ENCODE results near the gene MYO5C. TPM values are rescaled to one million over a fixed set of nuclear protein-coding genes. Genes with fewer than 3 reads are reported as not detected.

Gene MYO5C
- total and polyA plus RNA-seq, 5 donors from 2014 or later: 0.60 to 4.1 (median 1.5) TPM

DNA sequence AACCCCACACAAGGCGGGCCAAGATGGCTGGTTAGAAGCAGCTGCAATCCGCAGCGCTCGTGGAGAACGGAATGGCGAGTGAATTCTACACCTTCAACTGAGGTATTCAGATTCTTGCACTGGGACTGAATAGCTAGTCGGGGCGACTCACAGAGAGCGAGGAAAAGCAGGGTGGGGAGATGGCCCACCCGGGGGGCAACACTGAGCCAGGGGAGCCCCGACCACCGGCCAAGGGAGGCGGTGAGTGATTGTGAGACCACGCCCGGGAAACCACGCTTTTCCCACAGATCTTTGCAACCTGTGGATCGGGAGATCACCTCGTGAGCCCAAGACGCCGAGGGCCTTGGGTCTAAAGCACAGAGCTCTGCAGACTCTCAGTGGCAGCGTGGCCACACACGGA, 132.7 kb downstream of the MYO5C start:
- ATAC-seq (ENCODE audit: low read depth in 2 of 2) (no peak), DNase-seq (no peak)
- Histone ChIP-seq H3K4me3 (ENCODE audit: low read depth, low read length) (no peak overlapping the region), H3K36me3 (ENCODE audit: control insufficient read depth, insufficient read depth, low read length) (peaks cover 35% of the 10 kb centered on the region), H3K4me1 (ENCODE audit: control insufficient read depth, insufficient read depth, low read length, poor library complexity, severe bottlenecking) (peaks cover 12% of the 10 kb centered on the region), H3K27me3 (ENCODE audit: control insufficient read depth, insufficient read depth, low read length) (no peaks in the 10 kb centered on the region), H3K27ac (ENCODE audit: insufficient read depth, low read length, poor library complexity, severe bottlenecking) (no peak overlapping the region), H3K9me3 (ENCODE audit: control insufficient read depth in 2 of 2, low read length in 2 of 2) (no peaks in the 10 kb centered on the region)
- H3K36me3 Mint-ChIP-seq: peaks cover 30% of the 10 kb centered on the region
- no peak overlapping the region for H3K4me3 Mint-ChIP-seq
- no peaks in the 10 kb centered on the region for H3K9me3 Mint-ChIP-seq
- H3K4me1 Mint-ChIP-seq: peaks cover 21 to 39% (median 29%) of the 10 kb centered on the region in 4 donors
- no peak overlapping the region for H3K27ac Mint-ChIP-seq
- H3K27me3 Mint-ChIP-seq: no peaks in the 10 kb centered on the region

DNA sequence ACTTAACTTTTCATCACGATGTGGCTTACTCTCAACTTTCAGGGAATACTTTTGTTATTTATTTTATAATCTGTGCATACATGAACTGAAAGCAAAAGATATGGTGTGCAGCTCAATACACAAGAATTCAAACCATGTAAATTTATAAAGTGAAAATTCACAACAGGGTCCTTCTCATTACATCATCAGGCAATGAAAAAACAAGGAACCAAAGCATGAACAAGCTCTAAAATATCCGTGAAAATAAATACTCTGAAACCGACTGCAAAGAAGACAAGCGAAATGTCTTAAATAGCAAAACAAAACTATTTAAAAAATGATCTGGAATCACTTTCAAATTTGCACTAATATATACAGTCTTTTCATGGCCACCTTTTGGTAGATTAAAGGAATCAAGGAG, 133.3 kb downstream of the MYO5C start:
- Mint-ChIP-seq H3K27me3 (no peaks in the 10 kb centered on the region), H3K9me3 (no peaks in the 10 kb centered on the region), H3K36me3 (peaks cover 30% of the 10 kb centered on the region)

DNA sequence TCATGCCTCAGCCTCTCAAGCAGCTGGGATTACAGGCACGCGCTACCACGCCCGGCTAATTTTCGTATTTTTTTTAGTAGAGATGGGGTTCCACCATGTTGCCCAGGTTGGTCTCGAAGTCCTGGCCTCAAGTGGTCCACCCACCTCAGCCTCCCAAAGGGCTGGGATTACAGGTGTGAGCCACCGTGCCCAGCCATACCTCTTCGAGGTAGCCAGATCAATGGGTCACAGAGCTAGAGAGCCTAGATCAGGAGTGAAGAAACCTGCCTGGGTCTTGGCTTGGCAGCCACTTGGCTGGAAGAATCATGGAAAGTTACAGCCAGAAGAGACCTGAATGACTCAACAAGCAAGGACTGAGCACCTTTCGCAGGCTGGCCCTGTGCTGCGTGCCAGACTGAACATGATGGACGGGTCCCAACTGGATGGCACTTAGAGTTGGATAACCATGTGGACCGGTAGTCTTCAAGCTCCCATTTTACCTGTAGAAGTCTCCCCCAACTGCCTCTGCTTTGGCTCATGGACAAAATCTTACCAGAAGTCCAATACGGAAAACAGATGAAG, 134.1 kb downstream of the MYO5C start:
- H3K4me1 Mint-ChIP-seq: peaks cover 12 to 32% (median 24%) of the 10 kb centered on the region in 4 donors

More for the DNA sequence above, 133.3 kb downstream of the MYO5C start:
- DNase-seq: no peak
- Mint-ChIP-seq H3K4me1 (peaks cover 19 to 37% (median 28%) of the 10 kb centered on the region in 4 donors), H3K27ac (no peak overlapping the region), H3K4me3 (no peak overlapping the region)
- Histone ChIP-seq H3K27ac (ENCODE audit: insufficient read depth, low read length, poor library complexity, severe bottlenecking) (no peak overlapping the region), H3K4me1 (ENCODE audit: control insufficient read depth, insufficient read depth, low read length, poor library complexity, severe bottlenecking) (peaks cover 12% of the 10 kb centered on the region), H3K4me3 (ENCODE audit: low read depth, low read length) (no peak overlapping the region), H3K36me3 (ENCODE audit: control insufficient read depth, insufficient read depth, low read length) (peaks cover 35% of the 10 kb centered on the region), H3K27me3 (ENCODE audit: control insufficient read depth, insufficient read depth, low read length) (no peaks in the 10 kb centered on the region), H3K9me3 (ENCODE audit: control insufficient read depth in 2 of 2, low read length in 2 of 2) (no peaks in the 10 kb centered on the region)
- ATAC-seq (ENCODE audit: low read depth in 2 of 2): no peak

DNA sequence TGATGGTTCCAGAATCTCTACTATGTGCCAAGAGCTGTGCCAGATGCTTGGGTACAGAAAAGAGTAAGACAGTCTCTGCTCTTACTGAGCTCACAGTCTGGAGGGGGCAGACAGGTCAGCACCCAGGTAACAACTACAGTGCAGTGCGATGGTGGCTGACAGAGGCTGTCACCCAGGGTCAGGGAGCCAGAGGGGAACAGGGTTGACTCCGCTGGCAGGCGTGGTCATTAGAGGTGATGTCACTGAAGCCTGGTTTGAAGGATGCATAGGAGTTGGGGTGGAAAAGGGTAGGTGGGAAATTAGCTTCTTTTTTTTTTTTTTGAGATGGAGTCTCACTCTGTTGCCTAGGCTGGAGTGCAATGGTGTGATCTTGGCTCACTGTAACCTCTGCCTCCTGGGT, 136.0 kb downstream of the MYO5C start:
- H3K36me3 Mint-ChIP-seq: peaks cover 35% of the 10 kb centered on the region
- Histone ChIP-seq H3K4me3 (ENCODE audit: low read depth, low read length) (no peak overlapping the region), H3K36me3 (ENCODE audit: control insufficient read depth, insufficient read depth, low read length) (peaks cover 35% of the 10 kb centered on the region), H3K27me3 (ENCODE audit: control insufficient read depth, insufficient read depth, low read length) (no peaks in the 10 kb centered on the region), H3K4me1 (ENCODE audit: control insufficient read depth, insufficient read depth, low read length, poor library complexity, severe bottlenecking) (peaks cover 4% of the 10 kb centered on the region), H3K9me3 (ENCODE audit: control insufficient read depth in 2 of 2, low read length in 2 of 2) (no peaks in the 10 kb centered on the region), H3K27ac (ENCODE audit: insufficient read depth, low read length, poor library complexity, severe bottlenecking) (no peak overlapping the region)
- H3K27me3 Mint-ChIP-seq: no peaks in the 10 kb centered on the region
- ATAC-seq (ENCODE audit: low read depth in 2 of 2): no peak
- H3K4me1 Mint-ChIP-seq: peaks cover 1 to 18% (median 10%) of the 10 kb centered on the region in 4 donors
- DNase-seq: no peak
- H3K4me3 Mint-ChIP-seq: no peak overlapping the region
- no peaks in the 10 kb centered on the region for H3K9me3 Mint-ChIP-seq
- peak overlapping the region in 1 of 3 donors; percentile 31 for H3K27ac Mint-ChIP-seq

More for the DNA sequence above, 134.1 kb downstream of the MYO5C start:
- no peaks in the 10 kb centered on the region for H3K9me3 ChIP-seq (ENCODE audit: control insufficient read depth in 2 of 2, low read length in 2 of 2)
- H3K36me3 ChIP-seq (ENCODE audit: control insufficient read depth, insufficient read depth, low read length): peaks cover 35% of the 10 kb centered on the region
- no peak overlapping the region for H3K27ac ChIP-seq (ENCODE audit: insufficient read depth, low read length, poor library complexity, severe bottlenecking)
- Mint-ChIP-seq H3K4me3 (no peak overlapping the region), H3K36me3 (peaks cover 30% of the 10 kb centered on the region), H3K27me3 (no peaks in the 10 kb centered on the region), H3K27ac (peak overlapping the region in 1 of 3 donors; percentile 62), H3K9me3 (no peaks in the 10 kb centered on the region)
- no peak for DNase-seq
- ATAC-seq (ENCODE audit: low read depth in 2 of 2): no peak
- H3K4me3 ChIP-seq (ENCODE audit: low read depth, low read length): no peak overlapping the region
- H3K27me3 ChIP-seq (ENCODE audit: control insufficient read depth, insufficient read depth, low read length): no peaks in the 10 kb centered on the region
- peaks cover 12% of the 10 kb centered on the region for H3K4me1 ChIP-seq (ENCODE audit: control insufficient read depth, insufficient read depth, low read length, poor library complexity, severe bottlenecking)

DNA sequence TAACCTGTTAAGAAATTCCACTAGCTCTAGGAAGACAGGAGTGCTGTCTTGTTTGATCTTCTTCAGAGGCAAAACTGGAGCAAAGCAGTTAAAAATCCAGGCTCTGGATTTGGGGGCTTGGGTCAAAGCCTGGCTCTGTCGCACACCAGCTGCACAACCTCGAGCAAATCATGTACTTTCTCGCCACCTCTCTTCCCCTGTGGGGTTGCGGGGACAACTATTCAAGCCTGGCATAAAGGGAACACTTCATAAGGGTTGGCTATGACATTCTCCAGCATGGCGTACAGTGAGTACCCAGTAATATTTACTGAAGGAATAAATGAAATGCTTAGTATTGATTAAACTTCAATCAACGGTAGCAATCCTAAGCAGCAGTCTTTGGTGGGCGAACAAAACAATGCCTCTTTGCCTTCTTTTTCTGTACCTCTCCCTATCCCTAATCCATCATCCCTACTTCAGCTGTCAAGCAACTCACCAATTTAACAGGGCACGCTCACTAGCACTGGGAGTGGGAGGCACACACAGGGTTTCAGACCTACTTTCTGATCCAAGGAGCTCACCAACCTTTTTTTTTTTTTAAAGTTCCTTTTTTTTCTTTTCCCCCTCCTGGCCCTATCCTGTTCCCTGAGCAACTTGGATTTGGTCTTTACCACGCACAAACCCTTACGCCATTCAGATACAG, 137.4 kb downstream of the MYO5C start:
- no peak overlapping the region for H3K4me3 ChIP-seq (ENCODE audit: low read depth, low read length)
- no peaks in the 10 kb centered on the region for H3K9me3 ChIP-seq (ENCODE audit: control insufficient read depth in 2 of 2, low read length in 2 of 2)
- H3K27ac ChIP-seq (ENCODE audit: insufficient read depth, low read length, poor library complexity, severe bottlenecking): no peak overlapping the region
- no peak for ATAC-seq (ENCODE audit: low read depth in 2 of 2)
- Mint-ChIP-seq H3K27ac (peak overlapping the region in 1 of 3 donors; percentile 10), H3K4me1 (peaks cover 0 to 19% (median 7%) of the 10 kb centered on the region in 4 donors), H3K27me3 (no peaks in the 10 kb centered on the region), H3K36me3 (peaks cover 41% of the 10 kb centered on the region), H3K9me3 (no peaks in the 10 kb centered on the region), H3K4me3 (no peak overlapping the region)
- peaks cover 38% of the 10 kb centered on the region for H3K36me3 ChIP-seq (ENCODE audit: control insufficient read depth, insufficient read depth, low read length)
- H3K27me3 ChIP-seq (ENCODE audit: control insufficient read depth, insufficient read depth, low read length): no peaks in the 10 kb centered on the region
- DNase-seq: no peak
- no peaks in the 10 kb centered on the region for H3K4me1 ChIP-seq (ENCODE audit: control insufficient read depth, insufficient read depth, low read length, poor library complexity, severe bottlenecking)

DNA sequence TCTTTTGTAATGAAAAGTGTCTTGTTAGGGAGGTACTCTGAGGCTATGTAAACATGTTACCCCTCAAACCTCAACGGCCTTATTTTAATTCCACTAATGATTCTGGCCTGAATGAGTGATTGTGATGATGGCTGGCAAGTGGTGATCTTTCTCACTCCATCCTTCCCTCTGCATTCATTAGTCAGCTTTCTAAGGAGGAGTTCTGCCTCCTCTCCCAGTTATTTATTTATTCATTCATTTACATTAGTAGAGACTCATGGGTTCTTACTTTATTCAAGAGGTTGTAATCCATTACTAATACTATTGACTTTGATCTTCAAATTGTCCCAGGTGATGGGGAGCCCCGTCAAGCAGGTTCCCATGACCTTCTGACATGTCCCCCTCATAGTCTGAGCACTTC, 139.7 kb downstream of the MYO5C start:
- no peak overlapping the region for H3K4me3 Mint-ChIP-seq
- no peak overlapping the region for H3K4me3 ChIP-seq (ENCODE audit: low read depth, low read length)
- H3K4me1 Mint-ChIP-seq: peaks cover 0 to 14% (median 7%) of the 10 kb centered on the region in 4 donors
- H3K27ac Mint-ChIP-seq: peak overlapping the region in 2 of 3 donors; percentile 38 to 41
- ATAC-seq (ENCODE audit: low read depth in 2 of 2) (no peak), DNase-seq (no peak)
- H3K36me3 Mint-ChIP-seq: peaks cover 44% of the 10 kb centered on the region
- no peaks in the 10 kb centered on the region for H3K9me3 ChIP-seq (ENCODE audit: control insufficient read depth in 2 of 2, low read length in 2 of 2)
- H3K27ac ChIP-seq (ENCODE audit: insufficient read depth, low read length, poor library complexity, severe bottlenecking): no peak overlapping the region
- peaks cover 40% of the 10 kb centered on the region for H3K36me3 ChIP-seq (ENCODE audit: control insufficient read depth, insufficient read depth, low read length)
- no peaks in the 10 kb centered on the region for H3K27me3 Mint-ChIP-seq
- no peaks in the 10 kb centered on the region for H3K27me3 ChIP-seq (ENCODE audit: control insufficient read depth, insufficient read depth, low read length)
- no peaks in the 10 kb centered on the region for H3K4me1 ChIP-seq (ENCODE audit: control insufficient read depth, insufficient read depth, low read length, poor library complexity, severe bottlenecking)
- H3K9me3 Mint-ChIP-seq: no peaks in the 10 kb centered on the region

DNA sequence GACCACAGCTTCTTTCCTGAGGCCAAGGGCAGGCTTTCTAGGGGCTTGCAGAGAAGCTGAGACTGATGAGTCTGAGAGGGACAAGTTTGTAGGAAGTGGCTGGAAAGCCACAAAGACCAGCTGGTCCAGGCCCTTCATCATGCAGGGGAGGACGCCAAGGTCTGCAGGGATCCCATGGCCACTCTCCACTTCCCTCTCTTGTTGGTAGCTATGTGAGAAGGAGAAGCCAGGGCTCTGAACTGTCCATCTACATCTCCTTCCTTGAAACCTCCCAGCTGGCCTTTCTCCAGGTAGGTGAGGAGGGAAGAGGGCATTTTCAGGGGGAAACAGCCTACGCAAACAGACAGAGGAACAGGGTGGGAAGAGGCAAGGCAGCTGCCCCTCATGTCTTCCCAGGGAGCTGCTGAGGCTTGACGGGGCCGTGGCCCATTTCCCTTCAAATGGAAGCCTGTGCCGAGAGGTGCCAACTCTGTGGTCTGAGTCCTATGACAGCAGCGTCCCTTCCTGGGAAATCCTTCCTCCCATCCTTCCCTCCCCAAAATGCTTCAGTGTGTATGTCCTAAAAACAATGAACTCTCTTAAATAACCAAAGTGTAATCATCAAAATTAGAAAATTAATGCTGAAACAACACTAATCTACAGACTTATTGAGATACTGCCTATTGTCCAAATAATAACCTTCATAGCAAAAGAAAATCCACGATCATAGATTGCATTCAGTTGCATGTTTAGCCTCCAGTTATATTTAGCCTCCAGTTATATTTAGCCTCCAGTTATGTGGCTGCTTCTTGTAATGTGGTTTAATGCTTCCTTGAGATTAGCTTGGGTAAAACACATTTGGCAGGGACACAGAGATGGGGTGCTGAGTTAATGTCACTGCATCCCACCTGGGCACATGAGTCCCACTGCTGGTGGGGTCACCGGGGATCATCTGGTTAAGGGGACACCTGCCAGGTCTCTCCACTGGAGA, 140.4 kb downstream of the MYO5C start:
- peaks cover 0 to 14% (median 7%) of the 10 kb centered on the region in 4 donors for H3K4me1 Mint-ChIP-seq
- peak overlapping the region; percentile 26 to 41 (median 38) for H3K27ac Mint-ChIP-seq
- peaks cover 42% of the 10 kb centered on the region for H3K36me3 ChIP-seq (ENCODE audit: control insufficient read depth, insufficient read depth, low read length)
- H3K36me3 Mint-ChIP-seq: peaks cover 46% of the 10 kb centered on the region
- no peaks in the 10 kb centered on the region for H3K9me3 Mint-ChIP-seq
- DNase-seq: no peak
- peak overlapping the region in 1 of 4 donors; percentile 66 for H3K4me3 Mint-ChIP-seq
- no peak overlapping the region for H3K4me3 ChIP-seq (ENCODE audit: low read depth, low read length)
- no peaks in the 10 kb centered on the region for H3K4me1 ChIP-seq (ENCODE audit: control insufficient read depth, insufficient read depth, low read length, poor library complexity, severe bottlenecking)
- no peaks in the 10 kb centered on the region for H3K27me3 Mint-ChIP-seq
- no peak for ATAC-seq (ENCODE audit: low read depth in 2 of 2)
- no peaks in the 10 kb centered on the region for H3K27me3 ChIP-seq (ENCODE audit: control insufficient read depth, insufficient read depth, low read length)
- no peak overlapping the region for H3K27ac ChIP-seq (ENCODE audit: insufficient read depth, low read length, poor library complexity, severe bottlenecking)
- no peaks in the 10 kb centered on the region for H3K9me3 ChIP-seq (ENCODE audit: control insufficient read depth in 2 of 2, low read length in 2 of 2)
